Kidney (tissue), 14 donors: ENCODE data around the gene NTRK2. TPM values are rescaled to one million over a fixed set of nuclear protein-coding genes. Genes with fewer than 3 reads are reported as not detected.

ENCODE experiments used
- DNase-seq, 5 donors: peaks; one replicate each; pipeline ENCODE4 v3.0.0-alpha.2; 2013 to 2020
- FAIRE-seq: peaks from 2 replicates; lab custom pipeline; 2012; peaks lifted over from hg19 to GRCh38; lab: Jason Lieb, UNC
- H3K27ac ChIP-seq, 2 donors: one replicate each; pipeline ENCODE4 v1.7.0; 2013; ENCODE audit warnings: low read depth in 2 of 2, low read length in 2 of 2, inconsistent platforms in 1 of 2
- H3K27me3 ChIP-seq: one replicate; pipeline ENCODE4 v1.7.1; 2013; ENCODE audit warnings: low read length, inconsistent platforms; ENCODE audit not compliant: control insufficient read depth, insufficient read depth
- H3K36me3 ChIP-seq, 3 donors: one replicate each; pipeline versions ENCODE4 v1.7.0 to v1.7.1; 2013; ENCODE audit warnings: low read length in 3 of 3, control low read depth in 1 of 3, inconsistent platforms in 1 of 3; ENCODE audit not compliant: insufficient read depth in 3 of 3, control insufficient read depth in 2 of 3
- H3K4me1 ChIP-seq, 3 donors: one replicate each; pipeline versions ENCODE4 v1.7.0 to v1.7.1; 2013; ENCODE audit warnings: low read length in 3 of 3, inconsistent platforms in 1 of 3, low read depth in 1 of 3; ENCODE audit not compliant: control insufficient read depth in 2 of 3, insufficient read depth in 2 of 3
- H3K4me3 ChIP-seq, 3 donors: one replicate each; pipeline versions ENCODE4 v1.7.0 to v1.8.1; 2013; ENCODE audit warnings: low read length in 3 of 3, control low read depth in 1 of 3, inconsistent platforms in 1 of 3
- H3K9ac ChIP-seq, 3 donors: one replicate each; pipeline versions ENCODE4 v1.7.0 to v1.7.1; 2013; ENCODE audit warnings: low read length in 3 of 3, control low read depth in 1 of 3, inconsistent platforms in 1 of 3
- H3K9me3 ChIP-seq, 3 donors: one replicate each; pipeline versions ENCODE4 v1.7.0 to v1.7.1; 2013; ENCODE audit warnings: low read length in 3 of 3, control low read depth in 1 of 3, inconsistent platforms in 1 of 3; ENCODE audit not compliant: control insufficient read depth in 2 of 3, insufficient read depth in 1 of 3
- intact Hi-C: fragments of 100-400 bp; cut with DNase I; formaldehyde crosslinking; loops from one replicate; pipeline ENCODE4 v1.11.1; 2022
- polyA plus RNA-seq: library from polyadenylated mRNA; stranded (reverse); fragments of 350-450 nt; fragmentation: Illumina TruSeq; extraction: RNeasy Lipid Tissue Mini Kit (QIAGEN cat#74804); gene quantifications from one replicate; pipeline ENCODE4 v1.2.3, GENCODE V29; 2014; ENCODE audit warnings: low read depth, low replicate concordance; ENCODE audit not compliant: insufficient read depth
- total RNA-seq: library from RNA; stranded (reverse); fragmentation: NEBNext Ultra II Directional; extraction: Animal tissue kit (Norgen Biotek cat#: 25700); gene quantifications from one replicate; pipeline ENCODE4 v1.2.1, GENCODE V29; 2021
- TF ChIP-seq, protein P1 (sequence below): IDR thresholded peaks from 3 replicates; pipeline ENCODE4 v1.5.1; 2012; ENCODE audit warnings: mild to moderate bottlenecking, moderate library complexity, borderline replicate concordance; ENCODE audit not compliant: insufficient read depth; ENCODE audit errors: extremely low read depth
- donor health status: control.
- donor health status: control.
- donor health status: control.
- donor health status: control.
- donor health status: control.
- donor health status: DM: yes; HTN: yes; CAD: no.
- donor health status: Normal renal cell carcinoma (clear cell type).

NTRK2 gene
- total and polyA plus RNA-seq, 2 donors from 2014 or later = 20.0 to 41.2 TPM

DNA sequence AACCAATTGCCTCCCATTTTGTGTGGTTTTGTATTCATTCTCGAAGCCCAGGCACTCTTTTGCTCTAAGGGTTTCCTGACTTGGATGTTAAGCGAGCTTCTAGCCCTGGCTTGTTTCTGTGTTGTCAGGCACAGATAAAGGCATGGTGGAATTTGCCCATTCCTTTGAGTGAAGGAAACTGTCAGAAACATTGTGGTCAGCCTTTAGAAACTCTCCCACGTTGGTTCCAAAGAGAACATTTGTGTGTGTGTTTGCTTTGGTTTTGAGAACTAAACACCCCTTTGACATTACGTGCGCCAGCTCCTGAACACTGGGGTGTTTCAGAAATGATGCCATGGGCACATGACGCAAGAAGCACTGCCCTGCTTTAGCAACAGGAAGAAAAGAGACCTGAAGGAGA lies 320.9 kb downstream of the NTRK2 start:
- no peak for FAIRE-seq
- H3K4me1 ChIP-seq = no peaks in the 10 kb centered on the region
- no peak for DNase-seq
- TF ChIP-seq, protein P1, sequence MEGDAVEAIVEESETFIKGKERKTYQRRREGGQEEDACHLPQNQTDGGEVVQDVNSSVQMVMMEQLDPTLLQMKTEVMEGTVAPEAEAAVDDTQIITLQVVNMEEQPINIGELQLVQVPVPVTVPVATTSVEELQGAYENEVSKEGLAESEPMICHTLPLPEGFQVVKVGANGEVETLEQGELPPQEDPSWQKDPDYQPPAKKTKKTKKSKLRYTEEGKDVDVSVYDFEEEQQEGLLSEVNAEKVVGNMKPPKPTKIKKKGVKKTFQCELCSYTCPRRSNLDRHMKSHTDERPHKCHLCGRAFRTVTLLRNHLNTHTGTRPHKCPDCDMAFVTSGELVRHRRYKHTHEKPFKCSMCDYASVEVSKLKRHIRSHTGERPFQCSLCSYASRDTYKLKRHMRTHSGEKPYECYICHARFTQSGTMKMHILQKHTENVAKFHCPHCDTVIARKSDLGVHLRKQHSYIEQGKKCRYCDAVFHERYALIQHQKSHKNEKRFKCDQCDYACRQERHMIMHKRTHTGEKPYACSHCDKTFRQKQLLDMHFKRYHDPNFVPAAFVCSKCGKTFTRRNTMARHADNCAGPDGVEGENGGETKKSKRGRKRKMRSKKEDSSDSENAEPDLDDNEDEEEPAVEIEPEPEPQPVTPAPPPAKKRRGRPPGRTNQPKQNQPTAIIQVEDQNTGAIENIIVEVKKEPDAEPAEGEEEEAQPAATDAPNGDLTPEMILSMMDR = no peak
- H3K9ac ChIP-seq = no peak overlapping the region
- no peak overlapping the region for H3K4me3 ChIP-seq
- H3K36me3 ChIP-seq = no peaks in the 10 kb centered on the region
- no peaks in the 10 kb centered on the region for H3K27me3 ChIP-seq
- H3K9me3 ChIP-seq = no peaks in the 10 kb centered on the region
- no peak overlapping the region for H3K27ac ChIP-seq
- intact Hi-C loops = no loop called here

DNA sequence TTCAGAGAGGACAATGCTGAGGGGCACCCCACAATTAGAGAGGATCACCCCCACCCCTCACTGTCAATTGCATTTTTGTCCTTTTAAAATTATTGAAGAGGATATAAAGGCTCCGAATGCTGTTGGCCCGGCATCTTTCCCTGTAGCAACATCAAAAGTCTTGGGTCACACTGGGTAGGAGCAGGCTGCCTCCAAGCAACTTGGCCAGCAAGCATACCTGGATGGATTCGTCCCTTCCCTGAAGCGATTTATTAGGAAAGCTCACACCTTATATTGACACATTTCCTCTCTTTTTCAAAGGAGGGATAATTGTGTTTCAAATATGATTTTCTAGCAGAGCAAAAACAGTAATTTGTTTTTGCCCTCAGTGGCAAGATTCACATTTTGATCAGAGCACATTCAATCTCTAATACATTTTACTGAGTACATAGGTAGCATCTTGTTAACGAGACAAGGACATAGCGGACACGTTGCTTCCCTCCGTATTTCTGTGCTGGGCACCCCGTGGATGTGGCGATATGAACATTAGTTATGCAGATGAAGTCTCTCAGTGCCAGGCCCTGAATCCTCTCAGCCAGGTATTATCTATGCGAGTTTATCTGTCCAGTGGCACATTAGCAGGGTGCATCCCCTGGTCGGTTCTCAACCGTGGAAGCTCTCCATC lies 321.5 kb downstream of the NTRK2 start:
- Histone ChIP-seq H3K27ac (no peak overlapping the region), H3K4me3 (no peak overlapping the region), H3K9me3 (no peaks in the 10 kb centered on the region), H3K9ac (no peak overlapping the region), H3K4me1 (no peaks in the 10 kb centered on the region), H3K27me3 (no peaks in the 10 kb centered on the region), H3K36me3 (no peaks in the 10 kb centered on the region)
- no peak for DNase-seq
- TF ChIP-seq, protein P1 = no peak
- FAIRE-seq = no peak
- intact Hi-C loops = no loop called here

DNA sequence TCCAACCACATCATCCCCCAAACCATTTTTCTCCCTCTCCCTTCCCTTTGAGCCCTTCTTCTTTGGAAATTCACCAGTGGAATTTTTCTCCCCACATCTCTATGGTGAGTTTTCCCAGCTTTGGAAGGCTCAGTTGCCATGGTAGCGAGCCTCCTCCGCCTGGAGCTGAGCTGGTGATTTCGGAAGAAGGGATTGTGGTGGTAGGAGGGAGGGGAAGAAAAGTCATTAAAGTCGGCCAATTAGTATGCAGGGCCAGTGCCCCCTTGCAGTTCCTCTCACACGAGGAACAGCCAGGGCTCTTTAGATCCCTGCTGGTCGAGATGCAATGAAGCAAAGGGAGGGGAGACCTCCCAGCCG lies 322.0 kb downstream of the NTRK2 start:
- TF ChIP-seq, protein P1 = no peak
- no peak for FAIRE-seq

DNA sequence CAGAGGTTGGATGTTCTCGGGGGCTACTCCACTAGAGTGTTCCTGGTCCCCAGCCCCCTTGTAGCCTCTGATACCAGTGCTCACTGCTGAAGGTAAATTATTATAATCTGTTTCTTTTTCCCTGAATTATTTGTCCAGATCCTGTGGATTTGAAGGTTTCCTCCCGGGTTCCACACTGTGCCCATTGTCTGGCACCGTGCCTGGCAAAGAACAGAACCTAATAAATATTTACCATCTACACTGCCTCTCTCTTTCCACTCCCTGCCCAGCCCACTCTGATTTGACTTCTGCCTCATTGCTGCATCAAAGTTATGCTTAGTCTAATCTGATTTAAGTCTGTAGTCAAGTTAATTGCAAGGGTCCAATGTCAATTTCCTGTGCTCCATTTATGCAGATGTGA lies 322.9 kb downstream of the NTRK2 start:
- TF ChIP-seq, protein P1 = no peak
- FAIRE-seq (no peak), DNase-seq (no peak)
- Histone ChIP-seq H3K9ac (no peak overlapping the region), H3K9me3 (no peaks in the 10 kb centered on the region), H3K4me1 (no peaks in the 10 kb centered on the region), H3K27ac (no peak overlapping the region), H3K4me3 (no peak overlapping the region), H3K36me3 (no peaks in the 10 kb centered on the region), H3K27me3 (no peaks in the 10 kb centered on the region)
- intact Hi-C loops = no loop called here

More for the DNA sequence above, 322.0 kb downstream of the NTRK2 start:
- Histone ChIP-seq H3K4me1 (no peaks in the 10 kb centered on the region), H3K9me3 (no peaks in the 10 kb centered on the region), H3K27ac (no peak overlapping the region), H3K9ac (no peak overlapping the region), H3K4me3 (no peak overlapping the region), H3K36me3 (no peaks in the 10 kb centered on the region), H3K27me3 (no peaks in the 10 kb centered on the region)
- intact Hi-C loops = no loop called here
- DNase-seq = no peak
